Lung (tissue), 12 donors: ENCODE data around the gene MPP1. TPM values are rescaled to one million over a fixed set of nuclear protein-coding genes. Genes with fewer than 3 reads are reported as not detected.

ENCODE experiments used
- ATAC-seq: fragments of 200-7000 bp; cut with Tn5 transposase; one replicate; pipeline ENCODE4 v1.9.1; 2020; ENCODE audit warnings: moderate number of reproducible peaks; ENCODE audit not compliant: insufficient read depth, low FRiP score
- DNase-seq, 3 donors: peaks; one replicate each; pipeline ENCODE4 v3.0.0-alpha.2; 2013 to 2017
- H3K27ac ChIP-seq, 2 donors: one replicate each; pipeline ENCODE4 v1.5.1; 2013; ENCODE audit warnings: mild to moderate bottlenecking in 2 of 2, moderate library complexity in 2 of 2, control low read depth in 1 of 2, inconsistent platforms in 1 of 2, low read depth in 1 of 2, low read length in 1 of 2
- H3K27me3 ChIP-seq, 3 donors: one replicate each; pipeline ENCODE4 v1.5.1; 2013; ENCODE audit warnings: low read length in 2 of 3; ENCODE audit not compliant: control insufficient read depth in 3 of 3, insufficient read depth in 3 of 3
- H3K36me3 ChIP-seq, 4 donors: one replicate each; pipeline ENCODE4 v1.5.1; 2013; ENCODE audit warnings: low read length in 4 of 4, mild to moderate bottlenecking in 1 of 4, moderate library complexity in 1 of 4; ENCODE audit not compliant: control insufficient read depth in 4 of 4, insufficient read depth in 4 of 4
- H3K4me1 ChIP-seq, 5 donors: one replicate each; pipeline ENCODE4 v1.5.1; 2013; ENCODE audit warnings: low read length in 5 of 5, mild to moderate bottlenecking in 2 of 5, moderate library complexity in 1 of 5; ENCODE audit not compliant: control insufficient read depth in 5 of 5, insufficient read depth in 5 of 5
- H3K4me3 ChIP-seq: one replicate; pipeline ENCODE4 v1.5.1; 2013; ENCODE audit warnings: mild to moderate bottlenecking, control low read depth, moderate library complexity
- H3K9ac ChIP-seq, 2 donors: one replicate each; pipeline ENCODE4 v1.5.1; 2013; ENCODE audit warnings: low read length in 2 of 2, control low read depth in 1 of 2; ENCODE audit not compliant: insufficient read depth in 1 of 2
- H3K9me3 ChIP-seq, 4 donors: one replicate each; pipeline ENCODE4 v1.5.1; 2013; ENCODE audit warnings: low read length in 3 of 4, mild to moderate bottlenecking in 1 of 4, moderate library complexity in 1 of 4; ENCODE audit not compliant: control insufficient read depth in 4 of 4, insufficient read depth in 3 of 4
- WGBS, 2 donors: extraction: QIAGEN DNeasy Blood & Tissue Kit; methylation state at CpG; one replicate each; pipeline ENCODE4 v1.1.7; 2013; 5-methylcytosine and 5-hydroxymethylcytosine counted together
- polyA plus RNA-seq, 2 donors: library from polyadenylated mRNA; stranded (reverse); fragments of 200-250 nt; gene quantifications; one replicate each; pipeline ENCODE4 v1.2.1, GENCODE V29; 2013
- total RNA-seq, 2 donors: library from RNA; depleted of rRNA in 1 of 2; stranded (reverse); fragments of >200 nt in 1 of 2; gene quantifications; one replicate each; pipeline ENCODE4 v1.2.1, GENCODE V29; 2014 to 2021
- TF ChIP-seq, protein P1 (sequence below): IDR thresholded peaks from 2 replicates; pipeline ENCODE4 v1.5.1; 2012; ENCODE audit warnings: mild to moderate bottlenecking; ENCODE audit errors: control extremely low read depth, extremely low read depth
- donor health status: control.
- donor health status: control.
- donor health status: Bipolar disorder and iron deficiency.
- donor health status: healthy.
- donor health status: DM: yes; HTN: yes; CAD: no.

Gene MPP1
- total and polyA plus RNA-seq, 4 donors = 18.6 to 132 (median 56.4) TPM

- no peak overlapping the region for H3K4me3 ChIP-seq
- TF ChIP-seq, protein P1, sequence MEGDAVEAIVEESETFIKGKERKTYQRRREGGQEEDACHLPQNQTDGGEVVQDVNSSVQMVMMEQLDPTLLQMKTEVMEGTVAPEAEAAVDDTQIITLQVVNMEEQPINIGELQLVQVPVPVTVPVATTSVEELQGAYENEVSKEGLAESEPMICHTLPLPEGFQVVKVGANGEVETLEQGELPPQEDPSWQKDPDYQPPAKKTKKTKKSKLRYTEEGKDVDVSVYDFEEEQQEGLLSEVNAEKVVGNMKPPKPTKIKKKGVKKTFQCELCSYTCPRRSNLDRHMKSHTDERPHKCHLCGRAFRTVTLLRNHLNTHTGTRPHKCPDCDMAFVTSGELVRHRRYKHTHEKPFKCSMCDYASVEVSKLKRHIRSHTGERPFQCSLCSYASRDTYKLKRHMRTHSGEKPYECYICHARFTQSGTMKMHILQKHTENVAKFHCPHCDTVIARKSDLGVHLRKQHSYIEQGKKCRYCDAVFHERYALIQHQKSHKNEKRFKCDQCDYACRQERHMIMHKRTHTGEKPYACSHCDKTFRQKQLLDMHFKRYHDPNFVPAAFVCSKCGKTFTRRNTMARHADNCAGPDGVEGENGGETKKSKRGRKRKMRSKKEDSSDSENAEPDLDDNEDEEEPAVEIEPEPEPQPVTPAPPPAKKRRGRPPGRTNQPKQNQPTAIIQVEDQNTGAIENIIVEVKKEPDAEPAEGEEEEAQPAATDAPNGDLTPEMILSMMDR = no peak
- 41 to 56% methylated on average over 6 of the region's 6 CpGs for WGBS, 2 donors
- DNase-seq = peak in 1 of 3 donors; percentile 8
- no peak overlapping the region for H3K27ac ChIP-seq
- no peaks in the 10 kb centered on the region for H3K9me3 ChIP-seq
- no peak for ATAC-seq
- no peak overlapping the region for H3K9ac ChIP-seq
- H3K27me3 ChIP-seq = no peaks in the 10 kb centered on the region
- H3K4me1 ChIP-seq = no peaks in the 10 kb centered on the region
- peaks cover 0 to 3% (median under 1%) of the 10 kb centered on the region in 4 donors for H3K36me3 ChIP-seq
Measured at GRCh38 chrX:154785716-154786115, 19.6 kb downstream of the MPP1 start.

GRCh38 chrX:154784149-154784995 is 20.9 kb downstream of the MPP1 start:
- 47 to 71% methylated on average over 13 of the region's 13 CpGs for WGBS, 2 donors

GRCh38 chrX:154780968-154781367 is 24.3 kb downstream of the MPP1 start:
- Histone ChIP-seq H3K27ac (no peak overlapping the region), H3K36me3 (peaks cover 0 to 8% (median 4%) of the 10 kb centered on the region in 4 donors), H3K4me1 (no peaks in the 10 kb centered on the region), H3K9me3 (no peaks in the 10 kb centered on the region), H3K27me3 (no peaks in the 10 kb centered on the region), H3K4me3 (no peak overlapping the region), H3K9ac (no peak overlapping the region)
- DNase-seq = no peak
- 83 to 96% methylated on average over 9 of the region's 9 CpGs for WGBS, 2 donors
- TF ChIP-seq, protein P1 = no peak
- ATAC-seq = no peak

More at GRCh38 chrX:154784149-154784995, 20.9 kb downstream of the MPP1 start:
- H3K9me3 ChIP-seq = no peaks in the 10 kb centered on the region
- no peaks in the 10 kb centered on the region for H3K4me1 ChIP-seq
- H3K4me3 ChIP-seq = no peak overlapping the region
- H3K36me3 ChIP-seq = peaks cover 0 to 3% (median 0%) of the 10 kb centered on the region in 4 donors
- no peak for DNase-seq
- no peaks in the 10 kb centered on the region for H3K27me3 ChIP-seq
- H3K27ac ChIP-seq = no peak overlapping the region
- TF ChIP-seq, protein P1 = no peak
- H3K9ac ChIP-seq = no peak overlapping the region
- no peak for ATAC-seq
